ENCODE data around the gene RAD18.

DNA sequence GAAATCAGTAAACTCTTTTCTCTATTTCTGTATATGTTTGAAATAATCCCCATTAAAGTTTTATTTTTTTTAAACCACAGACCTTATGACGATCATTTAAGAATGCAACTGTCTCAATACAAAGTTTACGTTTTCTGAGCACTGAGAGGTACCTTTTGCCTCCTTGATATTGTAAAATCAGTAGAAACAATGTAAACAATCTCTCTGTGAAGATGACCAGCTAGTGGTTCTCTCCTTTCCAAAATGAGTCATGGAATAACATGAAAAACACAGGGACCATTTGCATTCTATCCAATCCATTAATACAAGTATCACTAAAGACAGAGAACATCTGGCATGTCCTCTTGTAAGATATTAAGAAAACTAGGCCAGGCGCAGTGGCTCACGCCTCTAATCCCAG, 48.8 kb downstream of the RAD18 start:
- TF ChIP-seq EZH2 (IDR thresholded peaks at IDR 0.05; ENCODE audit: borderline replicate concordance, insufficient read depth, low read length, poor library complexity, severe bottlenecking) (no peak), POLR2AphosphoS5 (IDR thresholded peaks at IDR 0.05) (no peak), TAF1 (IDR thresholded peaks at IDR 0.05; ENCODE audit: low read depth) (no peak), RAD21 (conservative IDR thresholded peaks at IDR 0.05) (no peak)
- TF ChIP-seq, protein P1, sequence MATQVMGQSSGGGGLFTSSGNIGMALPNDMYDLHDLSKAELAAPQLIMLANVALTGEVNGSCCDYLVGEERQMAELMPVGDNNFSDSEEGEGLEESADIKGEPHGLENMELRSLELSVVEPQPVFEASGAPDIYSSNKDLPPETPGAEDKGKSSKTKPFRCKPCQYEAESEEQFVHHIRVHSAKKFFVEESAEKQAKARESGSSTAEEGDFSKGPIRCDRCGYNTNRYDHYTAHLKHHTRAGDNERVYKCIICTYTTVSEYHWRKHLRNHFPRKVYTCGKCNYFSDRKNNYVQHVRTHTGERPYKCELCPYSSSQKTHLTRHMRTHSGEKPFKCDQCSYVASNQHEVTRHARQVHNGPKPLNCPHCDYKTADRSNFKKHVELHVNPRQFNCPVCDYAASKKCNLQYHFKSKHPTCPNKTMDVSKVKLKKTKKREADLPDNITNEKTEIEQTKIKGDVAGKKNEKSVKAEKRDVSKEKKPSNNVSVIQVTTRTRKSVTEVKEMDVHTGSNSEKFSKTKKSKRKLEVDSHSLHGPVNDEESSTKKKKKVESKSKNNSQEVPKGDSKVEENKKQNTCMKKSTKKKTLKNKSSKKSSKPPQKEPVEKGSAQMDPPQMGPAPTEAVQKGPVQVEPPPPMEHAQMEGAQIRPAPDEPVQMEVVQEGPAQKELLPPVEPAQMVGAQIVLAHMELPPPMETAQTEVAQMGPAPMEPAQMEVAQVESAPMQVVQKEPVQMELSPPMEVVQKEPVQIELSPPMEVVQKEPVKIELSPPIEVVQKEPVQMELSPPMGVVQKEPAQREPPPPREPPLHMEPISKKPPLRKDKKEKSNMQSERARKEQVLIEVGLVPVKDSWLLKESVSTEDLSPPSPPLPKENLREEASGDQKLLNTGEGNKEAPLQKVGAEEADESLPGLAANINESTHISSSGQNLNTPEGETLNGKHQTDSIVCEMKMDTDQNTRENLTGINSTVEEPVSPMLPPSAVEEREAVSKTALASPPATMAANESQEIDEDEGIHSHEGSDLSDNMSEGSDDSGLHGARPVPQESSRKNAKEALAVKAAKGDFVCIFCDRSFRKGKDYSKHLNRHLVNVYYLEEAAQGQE (IDR thresholded peaks at IDR 0.05; ENCODE audit: borderline replicate concordance), result no peak
